ENCODE results near the gene PRPF18. TPM values are rescaled to one million over a fixed set of nuclear protein-coding genes. Genes with fewer than 3 reads are reported as not detected.

PRPF18 gene
- total and polyA plus RNA-seq, 7 experiments from 2014 or later = 20.2 to 42.8 (median 28.8) TPM

DNA sequence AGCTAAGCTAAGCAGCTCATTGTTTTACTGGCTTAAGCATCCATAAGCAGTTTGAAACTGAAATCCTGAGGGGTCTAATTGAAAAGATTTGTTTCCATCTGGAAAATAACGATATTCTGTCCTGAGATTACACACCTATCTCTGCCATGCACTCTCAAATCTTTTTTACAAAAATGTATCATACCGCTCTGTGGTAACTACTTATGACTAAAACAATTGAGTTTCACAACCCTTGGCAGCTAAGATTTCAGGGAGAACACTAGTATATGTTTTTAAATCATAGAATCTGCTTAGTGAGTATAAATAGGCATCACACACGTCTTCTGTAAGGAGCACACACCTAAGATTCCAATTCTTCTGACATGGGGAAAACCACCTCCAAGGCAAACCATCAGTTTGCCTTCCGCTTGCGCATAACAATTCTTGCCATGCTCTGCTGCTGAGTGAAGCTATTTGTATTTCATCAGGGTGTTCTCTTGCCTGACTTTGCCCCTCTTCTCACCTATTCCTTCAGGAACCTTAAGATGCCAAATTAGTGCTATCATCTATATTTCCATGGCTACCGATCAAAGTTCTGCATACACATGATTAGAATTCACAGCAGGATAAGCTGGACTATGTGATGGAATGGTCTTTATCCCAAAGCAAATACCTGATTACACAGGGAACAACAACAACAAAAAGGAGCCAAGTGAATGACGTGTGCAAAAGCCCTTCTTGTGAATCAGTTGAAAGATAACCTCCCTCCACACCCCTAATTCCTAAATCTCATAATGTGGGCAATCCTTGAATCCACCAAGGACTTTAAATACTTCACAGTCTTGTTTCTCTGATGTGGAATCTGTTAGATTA is 40.9 kb downstream of the PRPF18 start:
- Mint-ChIP-seq H3K36me3 (peaks cover 6 to 39% (median 12%) of the 10 kb centered on the region in 5 donors), H3K27ac (no peak overlapping the region), H3K27me3 (no peaks in the 10 kb centered on the region), H3K9me3 (no peaks in the 10 kb centered on the region), H3K4me1 (no peaks in the 10 kb centered on the region), H3K4me3 (no peak overlapping the region)
- no peak for ATAC-seq
- Histone ChIP-seq H3K4me1 (ENCODE audit: control insufficient read depth in 2 of 2, insufficient read depth in 2 of 2, low read length in 2 of 2) (no peaks in the 10 kb centered on the region), H3K27me3 (ENCODE audit: control insufficient read depth in 2 of 2, insufficient read depth in 2 of 2, low read length in 2 of 2) (no peaks in the 10 kb centered on the region), H3K4me3 (ENCODE audit: low read length) (no peak overlapping the region), H3K36me3 (ENCODE audit: control insufficient read depth in 2 of 3, insufficient read depth in 3 of 3, low read length in 3 of 3) (peaks cover 0 to 47% (median 0%) of the 10 kb centered on the region in 3 experiments), H3K9me3 (ENCODE audit: control insufficient read depth in 2 of 3, low read length in 3 of 3) (no peaks in the 10 kb centered on the region), H3K27ac (ENCODE audit: low read depth, low read length) (no peak overlapping the region)
- ChIA-PET CTCF (no interaction called here), POLR2A (no interaction called here)
- intact Hi-C loops (cut with micrococcal nuclease) = no loop called here
- no peak for DNase-seq

DNA sequence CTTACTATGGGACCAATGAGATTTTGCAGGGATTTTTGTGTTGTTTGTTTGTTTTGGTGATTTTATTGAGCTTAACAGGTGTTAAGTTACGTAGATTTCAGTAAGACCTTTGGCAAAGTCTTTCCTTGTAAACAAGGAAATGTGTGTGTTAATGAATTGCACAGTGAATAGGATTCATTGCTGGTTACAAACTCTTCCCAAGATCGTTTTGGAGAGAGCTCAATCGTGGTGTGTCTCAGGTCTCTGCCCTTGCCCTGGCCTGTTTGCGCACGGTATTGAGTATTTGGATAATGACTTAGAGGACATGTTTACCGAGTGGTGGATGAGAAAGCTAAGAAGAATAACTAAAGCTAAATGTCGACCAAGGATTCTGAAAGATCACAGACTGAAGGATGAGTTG is 41.9 kb downstream of the PRPF18 start:
- Histone ChIP-seq H3K36me3 (ENCODE audit: control insufficient read depth in 2 of 3, insufficient read depth in 3 of 3, low read length in 3 of 3) (peaks cover 0 to 55% (median 0%) of the 10 kb centered on the region in 3 experiments), H3K4me3 (ENCODE audit: low read length) (no peak overlapping the region), H3K27ac (ENCODE audit: low read depth, low read length) (no peak overlapping the region), H3K27me3 (ENCODE audit: control insufficient read depth in 2 of 2, insufficient read depth in 2 of 2, low read length in 2 of 2) (no peaks in the 10 kb centered on the region), H3K4me1 (ENCODE audit: control insufficient read depth in 2 of 2, insufficient read depth in 2 of 2, low read length in 2 of 2) (no peaks in the 10 kb centered on the region), H3K9me3 (ENCODE audit: control insufficient read depth in 2 of 3, low read length in 3 of 3) (no peaks in the 10 kb centered on the region)
- ChIA-PET POLR2A (no interaction called here), CTCF (no interaction called here)
- peaks cover 0 to 3% (median 0%) of the 10 kb centered on the region in 7 donors for H3K4me1 Mint-ChIP-seq
- intact Hi-C loops (cut with micrococcal nuclease) = no loop called here
- no peak overlapping the region for H3K27ac Mint-ChIP-seq
- H3K27me3 Mint-ChIP-seq = no peaks in the 10 kb centered on the region
- H3K9me3 Mint-ChIP-seq = no peaks in the 10 kb centered on the region
- ATAC-seq (no peak), DNase-seq (no peak)
- peaks cover 8 to 46% (median 15%) of the 10 kb centered on the region in 5 donors for H3K36me3 Mint-ChIP-seq
- H3K4me3 Mint-ChIP-seq = no peak overlapping the region

DNA sequence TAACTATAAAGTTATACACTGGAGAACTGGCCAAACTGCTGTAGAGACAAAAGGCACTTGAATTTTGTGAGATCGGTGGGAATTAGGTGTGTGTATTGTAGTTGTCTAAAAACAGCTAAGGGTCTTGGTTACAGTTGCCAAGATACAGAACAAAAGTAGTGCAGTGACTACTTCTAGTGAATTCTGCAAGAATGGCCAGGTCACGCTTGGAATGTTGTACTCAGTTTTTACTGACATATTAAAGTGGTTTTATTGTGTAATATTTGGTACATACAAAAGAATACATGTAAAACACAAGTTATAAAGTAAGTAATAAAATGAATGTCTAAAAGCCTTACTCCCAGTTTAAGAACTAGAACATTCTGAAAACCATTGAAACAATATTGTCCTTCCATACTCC is 42.4 kb downstream of the PRPF18 start:
- H3K9me3 ChIP-seq (ENCODE audit: control insufficient read depth in 2 of 3, low read length in 3 of 3) = no peaks in the 10 kb centered on the region
- POLR2A ChIA-PET = no interaction called here
- peaks cover 0 to 58% (median 0%) of the 10 kb centered on the region in 3 experiments for H3K36me3 ChIP-seq (ENCODE audit: control insufficient read depth in 2 of 3, insufficient read depth in 3 of 3, low read length in 3 of 3)

DNA sequence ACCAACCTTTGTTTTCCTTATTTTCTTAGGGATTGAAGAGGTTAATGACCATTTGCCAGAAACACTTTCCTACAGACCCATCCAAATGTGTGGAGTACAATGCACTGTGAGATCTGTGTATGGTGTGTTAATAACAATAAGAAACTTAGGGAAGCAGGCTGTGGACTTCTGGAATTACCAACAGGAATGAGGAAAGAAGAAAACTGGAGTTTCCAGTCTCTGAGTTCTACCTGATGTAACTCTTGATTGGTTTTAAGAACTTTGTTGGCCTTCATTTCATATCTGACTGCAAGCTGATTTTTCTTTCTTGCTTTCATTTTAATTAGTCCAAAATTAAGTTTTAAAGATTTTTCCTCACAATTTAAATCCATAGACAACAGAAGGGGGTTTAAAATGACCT is 43.5 kb downstream of the PRPF18 start:
- H3K36me3 ChIP-seq (ENCODE audit: control insufficient read depth in 2 of 3, insufficient read depth in 3 of 3, low read length in 3 of 3) = peaks cover 0 to 60% (median 0%) of the 10 kb centered on the region in 3 experiments
- Mint-ChIP-seq H3K27me3 (no peaks in the 10 kb centered on the region), H3K27ac (peak overlapping the region in 1 of 9 donors; percentile 33), H3K4me1 (peaks cover 0 to 5% (median 0%) of the 10 kb centered on the region in 7 donors), H3K4me3 (no peak overlapping the region), H3K9me3 (no peaks in the 10 kb centered on the region), H3K36me3 (peaks cover 12 to 46% (median 15%) of the 10 kb centered on the region in 5 donors)
- no peak overlapping the region for H3K27ac ChIP-seq (ENCODE audit: low read depth, low read length)
- intact Hi-C loops (cut with micrococcal nuclease) = no loop called here
- ChIA-PET CTCF (no interaction called here), POLR2A (no interaction called here)
- ATAC-seq = no peak
- H3K9me3 ChIP-seq (ENCODE audit: control insufficient read depth in 2 of 3, low read length in 3 of 3) = no peaks in the 10 kb centered on the region
- H3K4me1 ChIP-seq (ENCODE audit: control insufficient read depth in 2 of 2, insufficient read depth in 2 of 2, low read length in 2 of 2) = no peaks in the 10 kb centered on the region
- H3K27me3 ChIP-seq (ENCODE audit: control insufficient read depth in 2 of 2, insufficient read depth in 2 of 2, low read length in 2 of 2) = no peaks in the 10 kb centered on the region
- no peak for DNase-seq
- H3K4me3 ChIP-seq (ENCODE audit: low read length) = no peak overlapping the region

More for the DNA sequence above, 42.4 kb downstream of the PRPF18 start:
- Histone ChIP-seq H3K4me3 (ENCODE audit: low read length) (no peak overlapping the region), H3K4me1 (ENCODE audit: control insufficient read depth in 2 of 2, insufficient read depth in 2 of 2, low read length in 2 of 2) (no peaks in the 10 kb centered on the region), H3K27ac (ENCODE audit: low read depth, low read length) (no peak overlapping the region), H3K27me3 (ENCODE audit: control insufficient read depth in 2 of 2, insufficient read depth in 2 of 2, low read length in 2 of 2) (no peaks in the 10 kb centered on the region)
- Mint-ChIP-seq H3K36me3 (peaks cover 9 to 46% (median 15%) of the 10 kb centered on the region in 5 donors), H3K27ac (no peak overlapping the region), H3K9me3 (no peaks in the 10 kb centered on the region), H3K4me3 (no peak overlapping the region), H3K4me1 (peaks cover 0 to 4% (median 0%) of the 10 kb centered on the region in 7 donors), H3K27me3 (no peaks in the 10 kb centered on the region)
- intact Hi-C loops (cut with micrococcal nuclease) = no loop called here
- DNase-seq = no peak
- no peak for ATAC-seq
- CTCF ChIA-PET = no interaction called here

DNA sequence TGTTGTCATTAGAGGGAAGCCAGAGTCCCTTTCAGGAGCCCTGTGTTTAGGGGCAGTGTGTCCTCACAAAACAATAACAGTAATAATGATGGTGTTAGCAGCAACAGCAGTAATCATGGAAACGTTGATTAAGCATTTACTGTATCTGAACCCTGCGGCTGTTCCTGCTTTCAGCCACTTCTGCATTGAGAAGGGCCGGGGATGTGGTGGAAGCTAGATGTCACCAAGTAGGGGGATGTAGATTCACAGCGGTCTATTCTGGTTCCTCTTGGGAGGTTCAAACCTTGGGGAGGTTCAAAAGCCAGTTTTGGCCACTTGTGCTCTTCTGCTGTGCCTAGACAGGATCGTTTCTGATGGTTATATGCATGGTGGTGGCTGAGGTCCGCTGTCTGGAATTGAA is 44.8 kb downstream of the PRPF18 start:
- intact Hi-C loops (cut with micrococcal nuclease) = no loop called here
- Mint-ChIP-seq H3K4me3 (no peak overlapping the region), H3K27me3 (no peaks in the 10 kb centered on the region), H3K36me3 (peaks cover 14 to 58% (median 15%) of the 10 kb centered on the region in 5 donors), H3K4me1 (peaks cover 0 to 7% (median 0%) of the 10 kb centered on the region in 7 donors), H3K27ac (no peak overlapping the region), H3K9me3 (no peaks in the 10 kb centered on the region)
- ChIA-PET CTCF (no interaction called here), POLR2A (no interaction called here)
- H3K4me1 ChIP-seq (ENCODE audit: control insufficient read depth in 2 of 2, insufficient read depth in 2 of 2, low read length in 2 of 2) = no peaks in the 10 kb centered on the region
- H3K27ac ChIP-seq (ENCODE audit: low read depth, low read length) = no peak overlapping the region
- peaks cover 0 to 60% (median 0%) of the 10 kb centered on the region in 3 experiments for H3K36me3 ChIP-seq (ENCODE audit: control insufficient read depth in 2 of 3, insufficient read depth in 3 of 3, low read length in 3 of 3)
- DNase-seq (no peak), ATAC-seq (no peak)
- H3K9me3 ChIP-seq (ENCODE audit: control insufficient read depth in 2 of 3, low read length in 3 of 3) = no peaks in the 10 kb centered on the region
- H3K27me3 ChIP-seq (ENCODE audit: control insufficient read depth in 2 of 2, insufficient read depth in 2 of 2, low read length in 2 of 2) = no peaks in the 10 kb centered on the region
- H3K4me3 ChIP-seq (ENCODE audit: low read length) = no peak overlapping the region

DNA sequence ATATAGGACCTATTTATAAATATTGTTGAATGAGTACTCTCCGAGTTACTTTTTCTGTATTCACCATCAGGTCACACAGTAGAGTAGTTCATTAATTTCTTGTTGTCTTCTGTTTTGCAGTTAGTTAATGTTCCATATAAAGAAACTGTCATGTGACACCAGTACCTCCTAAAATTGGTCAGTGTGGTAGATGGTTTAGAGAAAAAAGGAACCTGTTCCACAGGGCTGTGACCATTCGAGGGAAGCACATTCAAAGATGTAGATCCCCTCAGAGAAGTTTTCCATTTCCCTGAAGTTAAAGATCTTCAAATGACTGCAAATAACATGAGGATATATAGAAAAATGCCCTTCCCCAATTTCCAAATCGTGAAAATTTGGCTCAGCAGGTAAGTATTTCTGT is 45.7 kb downstream of the PRPF18 start:
- no peaks in the 10 kb centered on the region for H3K9me3 Mint-ChIP-seq
- intact Hi-C loops (cut with micrococcal nuclease) = no loop called here
- Histone ChIP-seq H3K4me1 (ENCODE audit: control insufficient read depth in 2 of 2, insufficient read depth in 2 of 2, low read length in 2 of 2) (no peaks in the 10 kb centered on the region), H3K27ac (ENCODE audit: low read depth, low read length) (no peak overlapping the region), H3K4me3 (ENCODE audit: low read length) (no peak overlapping the region), H3K36me3 (ENCODE audit: control insufficient read depth in 2 of 3, insufficient read depth in 3 of 3, low read length in 3 of 3) (peaks cover 0 to 52% (median 0%) of the 10 kb centered on the region in 3 experiments), H3K9me3 (ENCODE audit: control insufficient read depth in 2 of 3, low read length in 3 of 3) (no peaks in the 10 kb centered on the region), H3K27me3 (ENCODE audit: control insufficient read depth in 2 of 2, insufficient read depth in 2 of 2, low read length in 2 of 2) (no peaks in the 10 kb centered on the region)
- no peak overlapping the region for H3K27ac Mint-ChIP-seq
- peaks cover 15 to 64% (median 22%) of the 10 kb centered on the region in 5 donors for H3K36me3 Mint-ChIP-seq
- ChIA-PET CTCF (no interaction called here), POLR2A (no interaction called here)
- no peak for ATAC-seq
- H3K27me3 Mint-ChIP-seq = no peaks in the 10 kb centered on the region
- DNase-seq = no peak
- H3K4me1 Mint-ChIP-seq = peaks cover 0 to 7% (median 0%) of the 10 kb centered on the region in 7 donors
- H3K4me3 Mint-ChIP-seq = no peak overlapping the region

All from naive thymus-derived CD4-positive, alpha-beta T cell (primary cell).